Calu3 (cell line): Measurements from ENCODE around the gene TKFC. TPM values are rescaled to one million over a fixed set of nuclear protein-coding genes. Genes with fewer than 3 reads are reported as not detected.

Experiments used
- BruUV-seq: library from RNA; stranded (reverse); fragments of 400-500 nt; replicated peaks from 2 replicates; lab custom pipeline; 2021; lab: Mats Ljungman, UMichigan
- CTCF ChIA-PET: fragments of 300-600 bp; sonication (Branson Sonifier 250); formaldehyde crosslinking; loops from one replicate; lab custom pipeline; 2022; ENCODE audit warnings: antibody characterized with exemption; lab: Charles Lee
- DNase-seq: peaks from one replicate; pipeline ENCODE4 v3.0.0; 2022
- H3K27ac Mint-ChIP-seq: one replicate; pipeline ENCODE4 v1.8.0; 2022; ENCODE audit warnings: mixed read lengths; ENCODE audit not compliant: unreplicated experiment
- H3K27me3 Mint-ChIP-seq: one replicate; pipeline ENCODE4 v1.8.0; 2022; ENCODE audit warnings: mixed read lengths; ENCODE audit not compliant: unreplicated experiment
- H3K36me3 Mint-ChIP-seq: one replicate; pipeline ENCODE4 v1.8.0; 2022; ENCODE audit warnings: mild to moderate bottlenecking, moderate library complexity, mixed read lengths; ENCODE audit not compliant: insufficient read depth, unreplicated experiment
- H3K4me1 Mint-ChIP-seq: one replicate; pipeline ENCODE4 v1.8.0; 2022; ENCODE audit warnings: mild to moderate bottlenecking, low read depth, mixed read lengths; ENCODE audit not compliant: unreplicated experiment
- H3K4me3 Mint-ChIP-seq: one replicate; pipeline ENCODE4 v1.8.0; 2022; ENCODE audit warnings: mild to moderate bottlenecking, low read depth, moderate library complexity, mixed read lengths; ENCODE audit not compliant: unreplicated experiment
- H3K9me3 Mint-ChIP-seq: one replicate; pipeline ENCODE4 v1.8.0; 2022; ENCODE audit warnings: low read depth, mixed read lengths; ENCODE audit not compliant: unreplicated experiment
- intact Hi-C: fragments of 100-400 bp; cut with micrococcal nuclease; formaldehyde crosslinking; loops from one replicate; pipeline ENCODE4 v1.10.0; 2022; ENCODE audit not compliant: unreplicated experiment
- total RNA-seq: library from RNA; stranded (reverse); gene quantifications from 2 replicates; pipeline ENCODE4 v1.2.3, GENCODE V29; 2022
- TF ChIP-seq, protein P1 (sequence below): fragments of 200-600 bp; IDR thresholded peaks from one replicate; pipeline ENCODE4 v1.8.0; 2022; ENCODE audit warnings: antibody characterized with exemption; ENCODE audit not compliant: unreplicated experiment

The TKFC gene
- total RNA-seq, 1 experiment from 2014 or later = 61.1 TPM

DNA sequence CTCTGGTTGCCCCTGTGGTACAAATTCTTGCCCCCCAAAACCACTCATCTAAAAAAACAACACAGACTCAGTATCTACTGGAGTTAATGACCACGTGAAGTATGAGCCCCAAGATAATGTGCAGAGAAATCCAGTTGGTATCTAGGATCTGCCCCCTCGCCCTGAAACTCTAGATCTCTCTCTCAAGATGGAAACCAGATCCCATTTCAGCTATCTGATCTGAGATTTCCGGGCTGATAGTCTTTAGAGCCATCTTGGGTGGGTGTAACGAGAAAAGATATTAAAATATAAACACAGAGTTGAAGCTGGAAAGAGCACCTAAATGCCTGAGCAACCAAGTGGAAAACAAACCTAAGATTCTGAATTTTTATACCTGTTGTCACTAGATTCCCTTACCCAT, 23.9 kb upstream of the TKFC start:
- CTCF ChIA-PET = no interaction called here

DNA sequence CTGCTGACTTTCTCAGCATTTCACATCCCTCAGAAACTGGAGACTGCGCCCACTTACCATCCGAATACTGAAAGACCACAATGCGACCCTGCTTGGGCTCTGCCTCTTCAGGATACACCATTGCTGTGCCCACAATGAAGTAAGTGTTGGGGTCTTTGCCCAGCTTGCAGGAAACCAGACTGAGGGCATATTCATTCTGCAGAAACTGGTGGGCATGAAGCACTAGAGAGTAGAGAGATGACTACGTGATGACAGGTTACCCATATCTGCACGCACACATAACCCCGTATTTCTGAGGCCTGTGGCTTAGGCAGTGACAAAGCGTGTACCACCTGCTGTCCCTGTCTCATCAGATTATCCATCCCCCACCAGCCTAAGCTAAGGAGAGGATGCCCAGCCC, 23.3 kb upstream of the TKFC start:
- Mint-ChIP-seq H3K36me3 (peaks cover 24% of the 10 kb centered on the region), H3K9me3 (no peaks in the 10 kb centered on the region), H3K4me3 (no peak overlapping the region), H3K27me3 (no peaks in the 10 kb centered on the region), H3K4me1 (no peaks in the 10 kb centered on the region), H3K27ac (no peak overlapping the region)
- DNase-seq = no peak
- CTCF ChIA-PET = interaction anchor here (1.3 kb wide), 1 partner anchor 19 kb away, joined by 3 read pairs; no protein-coding TSS in a partner anchor
- TF ChIP-seq, protein P1, sequence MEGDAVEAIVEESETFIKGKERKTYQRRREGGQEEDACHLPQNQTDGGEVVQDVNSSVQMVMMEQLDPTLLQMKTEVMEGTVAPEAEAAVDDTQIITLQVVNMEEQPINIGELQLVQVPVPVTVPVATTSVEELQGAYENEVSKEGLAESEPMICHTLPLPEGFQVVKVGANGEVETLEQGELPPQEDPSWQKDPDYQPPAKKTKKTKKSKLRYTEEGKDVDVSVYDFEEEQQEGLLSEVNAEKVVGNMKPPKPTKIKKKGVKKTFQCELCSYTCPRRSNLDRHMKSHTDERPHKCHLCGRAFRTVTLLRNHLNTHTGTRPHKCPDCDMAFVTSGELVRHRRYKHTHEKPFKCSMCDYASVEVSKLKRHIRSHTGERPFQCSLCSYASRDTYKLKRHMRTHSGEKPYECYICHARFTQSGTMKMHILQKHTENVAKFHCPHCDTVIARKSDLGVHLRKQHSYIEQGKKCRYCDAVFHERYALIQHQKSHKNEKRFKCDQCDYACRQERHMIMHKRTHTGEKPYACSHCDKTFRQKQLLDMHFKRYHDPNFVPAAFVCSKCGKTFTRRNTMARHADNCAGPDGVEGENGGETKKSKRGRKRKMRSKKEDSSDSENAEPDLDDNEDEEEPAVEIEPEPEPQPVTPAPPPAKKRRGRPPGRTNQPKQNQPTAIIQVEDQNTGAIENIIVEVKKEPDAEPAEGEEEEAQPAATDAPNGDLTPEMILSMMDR = no peak
- intact Hi-C loops = no loop called here
- BruUV-seq = no TSS peak

More for the DNA sequence above, 23.9 kb upstream of the TKFC start:
- BruUV-seq = no TSS peak
- H3K27ac Mint-ChIP-seq = no peak overlapping the region
- peaks cover 29% of the 10 kb centered on the region for H3K36me3 Mint-ChIP-seq
- no peaks in the 10 kb centered on the region for H3K27me3 Mint-ChIP-seq
- intact Hi-C loops = no loop called here
- no peak for DNase-seq
- no peaks in the 10 kb centered on the region for H3K4me1 Mint-ChIP-seq
- TF ChIP-seq, protein P1 = no peak
- no peak overlapping the region for H3K4me3 Mint-ChIP-seq
- H3K9me3 Mint-ChIP-seq = no peaks in the 10 kb centered on the region

DNA sequence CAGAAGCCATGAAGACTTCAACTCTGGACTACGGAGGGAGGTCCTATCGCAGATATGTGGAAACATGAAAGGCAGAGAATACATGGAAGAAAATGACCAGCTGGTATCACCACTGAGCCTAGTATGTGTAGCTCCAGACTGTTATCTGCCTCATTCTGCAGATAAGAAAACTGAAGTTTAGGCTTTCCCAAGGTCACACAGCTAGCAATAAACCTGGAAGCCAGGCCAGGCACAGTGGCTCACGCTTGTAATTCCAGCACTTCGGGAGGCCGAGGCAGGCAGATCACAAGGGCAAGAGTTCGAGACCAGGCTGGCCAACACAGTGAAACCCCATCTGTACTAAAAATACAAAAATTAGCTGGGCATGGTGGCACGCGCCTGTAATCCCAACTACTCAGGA, 22.3 kb upstream of the TKFC start:
- no peaks in the 10 kb centered on the region for H3K4me1 Mint-ChIP-seq
- H3K9me3 Mint-ChIP-seq = no peaks in the 10 kb centered on the region
- H3K36me3 Mint-ChIP-seq = peaks cover 20% of the 10 kb centered on the region
- CTCF ChIA-PET = interaction anchor here (0.6 to 1.3 kb wide), 2 partner anchors 20 to 417 kb away, joined by 3 read pairs; no protein-coding TSS in a partner anchor
- H3K4me3 Mint-ChIP-seq = no peak overlapping the region
- H3K27me3 Mint-ChIP-seq = no peaks in the 10 kb centered on the region
- no TSS peak for BruUV-seq
- intact Hi-C loops = no loop called here
- TF ChIP-seq, protein P1 = no peak
- H3K27ac Mint-ChIP-seq = no peak overlapping the region
- DNase-seq = no peak

DNA sequence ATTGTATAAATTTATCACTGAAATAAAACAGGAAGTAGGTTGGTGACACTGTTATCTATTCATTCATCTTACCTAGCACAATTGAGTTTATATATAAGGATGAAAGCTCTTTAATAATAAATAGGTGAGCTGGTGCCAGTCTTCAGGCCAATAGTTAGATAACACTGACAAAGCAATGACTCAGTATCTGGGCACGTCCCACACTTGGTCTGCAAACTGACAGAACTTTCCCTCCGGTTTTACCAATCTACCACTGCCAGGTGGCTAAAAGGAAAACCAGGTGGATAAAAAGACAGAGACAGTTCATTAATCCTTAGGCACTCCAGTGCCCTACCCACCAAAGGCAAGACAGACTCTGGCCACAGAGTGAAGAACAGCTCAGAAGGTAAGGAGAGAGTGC, 17.8 kb upstream of the TKFC start:
- Mint-ChIP-seq H3K9me3 (no peaks in the 10 kb centered on the region), H3K4me3 (no peak overlapping the region), H3K27me3 (no peaks in the 10 kb centered on the region), H3K36me3 (peaks cover 34% of the 10 kb centered on the region), H3K4me1 (no peaks in the 10 kb centered on the region), H3K27ac (no peak overlapping the region)
- no TSS peak for BruUV-seq
- intact Hi-C loops = no loop called here
- CTCF ChIA-PET = interaction anchor here (0.6 kb wide), 2 partner anchors 101 to 1254 kb away, joined by 3 to 6 read pairs; no protein-coding TSS in a partner anchor
- TF ChIP-seq, protein P1 = no peak
- DNase-seq = no peak
